ENCODE results near the gene INVS. TPM values are rescaled to one million over a fixed set of nuclear protein-coding genes. Genes with fewer than 3 reads are reported as not detected.
A peak's percentile ranks its signal among the peaks of the same experiment; 100 is the strongest.

INVS gene
- total and polyA plus RNA-seq, 2 donors (not counting 1 experiment from before 2014, with no cell fraction given): 13.9 to 37.0 TPM

GRCh38 chr9:100341889-100342288 is 242.8 kb downstream of the INVS start:
- Mint-ChIP-seq H3K27ac (peak overlapping the region; percentile 28), H3K4me1 (peaks cover 28% of the 10 kb centered on the region), H3K4me3 (no peak overlapping the region), H3K27me3 (no peaks in the 10 kb centered on the region), H3K9me3 (ENCODE audit: insufficient read depth) (no peaks in the 10 kb centered on the region)
- intact Hi-C loops (cut with micrococcal nuclease): no loop called here
- Histone ChIP-seq H3K27me3 (replicated peaks in 1 of 4; ENCODE audit: control extremely low read depth in 1 of 4, control insufficient read depth in 3 of 4, insufficient read depth in 4 of 4, low read length in 3 of 4) (no peaks in the 10 kb centered on the region), H3K9me3 (ENCODE audit: control extremely low read depth in 1 of 3, control insufficient read depth in 2 of 3, insufficient read depth in 1 of 3, low read length in 2 of 3) (no peaks in the 10 kb centered on the region), H3K27ac (ENCODE audit: low read length in 2 of 2) (no peak overlapping the region), H4K20me1 (ENCODE audit: control insufficient read depth, insufficient read depth, low read length, poor library complexity, severe bottlenecking) (peaks cover 18% of the 10 kb centered on the region), H3K4me2 (replicated peaks; ENCODE audit: low read depth, low read length, poor library complexity, severe bottlenecking) (no peak overlapping the region), H3K9ac (ENCODE audit: low read length) (no peak overlapping the region), H3K4me3 (ENCODE audit: control extremely low read depth in 1 of 5, extremely low read depth in 1 of 5, insufficient read depth in 1 of 5, low read depth in 2 of 5, low read length in 4 of 5) (no peak overlapping the region), H3K4me1 (ENCODE audit: control insufficient read depth in 2 of 2, insufficient read depth in 2 of 2, low read length in 2 of 2) (peaks cover 16 to 17% of the 10 kb centered on the region in 2 donors), H2AFZ (ENCODE audit: insufficient read depth, low read depth, low read length, poor library complexity, severe bottlenecking) (no peak overlapping the region), H3K79me2 (ENCODE audit: control insufficient read depth, insufficient read depth, low read length) (peaks cover 84% of the 10 kb centered on the region), H3K36me3 (replicated peaks in 1 of 2; ENCODE audit: control extremely low read depth in 1 of 2, control insufficient read depth in 1 of 2, extremely low read depth in 1 of 2, insufficient read depth in 2 of 2, low read length in 1 of 2) (peaks cover 2 to 31% of the 10 kb centered on the region in 2 experiments)
- ChIA-PET POLR2A (no interaction called here), CTCF (interaction anchor here (0.9 to 1.6 kb wide), 4 partner anchors 10 to 18 kb away, joined by 4 to 9 read pairs (median 4); partner anchors contain the start of gene TEX10)
- ATAC-seq (ENCODE audit: low read depth) (no peak), DNase-seq (no peak)
- no peak for TF ChIP-seq CTCF (IDR thresholded peaks at IDR 0.05)
- TF ChIP-seq EZH2 (IDR thresholded peaks at IDR 0.05; ENCODE audit: borderline replicate concordance, insufficient read depth, low read depth, low read length, poor library complexity, severe bottlenecking): no peak
- WGBS (ENCODE audit: insufficient coverage): 94% methylated on average over 3 of the region's 3 CpGs

GRCh38 chr9:100346836-100347235 is 247.8 kb downstream of the INVS start:
- H3K27ac ChIP-seq (ENCODE audit: low read length in 2 of 2): no peak overlapping the region
- H2AFZ ChIP-seq (ENCODE audit: insufficient read depth, low read depth, low read length, poor library complexity, severe bottlenecking): no peak overlapping the region
- H3K36me3 ChIP-seq (replicated peaks in 1 of 2; ENCODE audit: control extremely low read depth in 1 of 2, control insufficient read depth in 1 of 2, extremely low read depth in 1 of 2, insufficient read depth in 2 of 2, low read length in 1 of 2): peaks cover 4 to 19% of the 10 kb centered on the region in 2 experiments
- H3K4me1 ChIP-seq (ENCODE audit: control insufficient read depth in 2 of 2, insufficient read depth in 2 of 2, low read length in 2 of 2): peaks cover 20 to 28% of the 10 kb centered on the region in 2 donors
- no peaks in the 10 kb centered on the region for H3K9me3 ChIP-seq (ENCODE audit: control extremely low read depth in 1 of 3, control insufficient read depth in 2 of 3, insufficient read depth in 1 of 3, low read length in 2 of 3)
- POLR2A ChIA-PET: no interaction called here
- Mint-ChIP-seq H3K27me3 (no peaks in the 10 kb centered on the region), H3K27ac (no peak overlapping the region), H3K4me1 (peaks cover 49% of the 10 kb centered on the region), H3K9me3 (ENCODE audit: insufficient read depth) (no peaks in the 10 kb centered on the region), H3K4me3 (no peak overlapping the region)
- no peak overlapping the region for H3K9ac ChIP-seq (ENCODE audit: low read length)
- CTCF ChIA-PET: interaction anchor here (1.2 kb wide), 1 partner anchor 23 kb away, joined by 5 read pairs; no protein-coding TSS in a partner anchor
- DNase-seq (no peak), ATAC-seq (ENCODE audit: low read depth) (no peak)
- H3K79me2 ChIP-seq (ENCODE audit: control insufficient read depth, insufficient read depth, low read length): peaks cover 95% of the 10 kb centered on the region
- intact Hi-C loops (cut with micrococcal nuclease): no loop called here
- H3K4me3 ChIP-seq (ENCODE audit: control extremely low read depth in 1 of 5, extremely low read depth in 1 of 5, insufficient read depth in 1 of 5, low read depth in 2 of 5, low read length in 4 of 5): no peak overlapping the region
- WGBS (ENCODE audit: insufficient coverage): 67% methylated on average over 1 of the region's 3 CpGs
- H4K20me1 ChIP-seq (ENCODE audit: control insufficient read depth, insufficient read depth, low read length, poor library complexity, severe bottlenecking): peaks cover 41% of the 10 kb centered on the region
- TF ChIP-seq CTCF (IDR thresholded peaks at IDR 0.05) (no peak), EZH2 (IDR thresholded peaks at IDR 0.05; ENCODE audit: borderline replicate concordance, insufficient read depth, low read depth, low read length, poor library complexity, severe bottlenecking) (no peak)
- H3K27me3 ChIP-seq (replicated peaks in 1 of 4; ENCODE audit: control extremely low read depth in 1 of 4, control insufficient read depth in 3 of 4, insufficient read depth in 4 of 4, low read length in 3 of 4): no peaks in the 10 kb centered on the region
- H3K4me2 ChIP-seq (replicated peaks; ENCODE audit: low read depth, low read length, poor library complexity, severe bottlenecking): no peak overlapping the region
